Activated B cell treated with CpG ODN at 0.5 μM for 24 hours (primary cell): ENCODE measurements around the gene SEPHS1. TPM values are rescaled to one million over a fixed set of nuclear protein-coding genes. Genes with fewer than 3 reads are reported as not detected.

Source experiments
- ATAC-seq: fragments of 200-7000 bp; cut with Tn5 transposase; one replicate; pipeline ENCODE4 v1.10.0; 2021; ENCODE audit warnings: low read depth, mild to moderate bottlenecking, moderate library complexity
- CTCF ChIA-PET: fragments of 350-600 bp; sonication (Branson Sonifier 250); formaldehyde crosslinking; loops from one replicate; lab custom pipeline; 2021; ENCODE audit warnings: antibody characterized with exemption; lab: Charles Lee
- POLR2A ChIA-PET: fragments of 350-600 bp; sonication (Branson Sonifier 250); formaldehyde crosslinking; loops from one replicate; lab custom pipeline; 2021; ENCODE audit warnings: antibody characterized with exemption; lab: Charles Lee
- DNase-seq: peaks from one replicate; pipeline ENCODE4 v3.0.0; 2022
- H3K27ac Mint-ChIP-seq: one replicate; pipeline ENCODE4 v1.8.0; 2020; ENCODE audit warnings: mixed read lengths
- H3K27me3 Mint-ChIP-seq: one replicate; pipeline ENCODE4 v1.8.0; 2021; ENCODE audit warnings: mixed read lengths
- H3K36me3 Mint-ChIP-seq: one replicate; pipeline ENCODE4 v1.8.0; 2021; ENCODE audit warnings: low read depth, mixed read lengths
- H3K4me1 Mint-ChIP-seq: one replicate; pipeline ENCODE4 v1.8.0; 2021; ENCODE audit warnings: mixed read lengths
- H3K4me3 Mint-ChIP-seq: one replicate; pipeline ENCODE4 v1.8.0; 2020; ENCODE audit warnings: mild to moderate bottlenecking, mixed read lengths
- H3K9me3 Mint-ChIP-seq: one replicate; pipeline ENCODE4 v1.8.0; 2020; ENCODE audit warnings: mixed read lengths
- CTCF ChIP-seq: fragments of 200-600 bp; IDR thresholded peaks from one replicate; pipeline ENCODE4 v1.8.0; 2022; ENCODE audit warnings: antibody characterized with exemption, mild to moderate bottlenecking
- intact Hi-C: fragments of 100-400 bp; cut with micrococcal nuclease; formaldehyde crosslinking; loops from one replicate; pipeline ENCODE4 v1.15.1; 2024
- total RNA-seq: library from RNA; stranded (reverse); gene quantifications from 2 replicates; pipeline ENCODE4 v1.2.3, GENCODE V29; 2022

The SEPHS1 gene
- total RNA-seq, 1 donor from 2014 or later, result 36.7 TPM

- Mint-ChIP-seq H3K4me1 (no peaks in the 10 kb centered on the region), H3K36me3 (no peaks in the 10 kb centered on the region), H3K27ac (no peak overlapping the region), H3K27me3 (no peaks in the 10 kb centered on the region), H3K4me3 (no peak overlapping the region), H3K9me3 (no peaks in the 10 kb centered on the region)
- ChIA-PET POLR2A (no interaction called here), CTCF (no interaction called here)
- DNase-seq (no peak), ATAC-seq (no peak)
- intact Hi-C loops, result no loop called here
- TF ChIP-seq CTCF, result no peak
These were observed 17.1 kb upstream of the SEPHS1 start for GRCh38 chr10:13365243-13365642.

- DNase-seq, result no peak
- Mint-ChIP-seq H3K36me3 (no peaks in the 10 kb centered on the region), H3K27me3 (peaks cover 8% of the 10 kb centered on the region), H3K9me3 (no peaks in the 10 kb centered on the region), H3K27ac (no peak overlapping the region), H3K4me3 (no peak overlapping the region), H3K4me1 (no peaks in the 10 kb centered on the region)
- intact Hi-C loops, result loop anchor here (5.0 kb wide), 1 partner anchor 1737 kb away; the partner anchor contains the start of gene RPP38
- ChIA-PET CTCF (no interaction called here), POLR2A (interaction anchor here (0.6 kb wide), 1 partner anchor 52 kb away, joined by 3 read pairs; no protein-coding TSS in a partner anchor)
- ATAC-seq, result no peak
- TF ChIP-seq CTCF, result no peak
These were observed 12.5 kb upstream of the SEPHS1 start for GRCh38 chr10:13360587-13360986.

- H3K4me3 Mint-ChIP-seq, result no peak overlapping the region
- DNase-seq, result no peak
- ATAC-seq, result no peak
- ChIA-PET POLR2A (no interaction called here), CTCF (no interaction called here)
- peaks cover 14% of the 10 kb centered on the region for H3K4me1 Mint-ChIP-seq
- no peaks in the 10 kb centered on the region for H3K36me3 Mint-ChIP-seq
- H3K27ac Mint-ChIP-seq, result no peak overlapping the region
- TF ChIP-seq CTCF, result no peak
- H3K9me3 Mint-ChIP-seq, result no peaks in the 10 kb centered on the region
- H3K27me3 Mint-ChIP-seq, result peaks cover 17% of the 10 kb centered on the region
- intact Hi-C loops, result no loop called here
These were observed 8.3 kb upstream of the SEPHS1 start for GRCh38 chr10:13356392-13356791.

- intact Hi-C loops, result no loop called here
- Mint-ChIP-seq H3K27me3 (peaks cover 16% of the 10 kb centered on the region), H3K4me1 (peaks cover 29% of the 10 kb centered on the region), H3K9me3 (no peaks in the 10 kb centered on the region), H3K27ac (no peak overlapping the region), H3K4me3 (no peak overlapping the region), H3K36me3 (no peaks in the 10 kb centered on the region)
- ATAC-seq, result no peak
- POLR2A ChIA-PET, result interaction anchor here (6.6 kb wide), 1 partner anchor 54 kb away, joined by 68 read pairs; the partner anchor contains the start of gene PHYH
- DNase-seq, result no peak
- CTCF ChIA-PET, result no interaction called here
- TF ChIP-seq CTCF, result no peak
These were observed 6.7 kb upstream of the SEPHS1 start for GRCh38 chr10:13354783-13355182.

GRCh38 chr10:13352519-13352918 is 4.4 kb upstream of the SEPHS1 start:
- DNase-seq (peak; percentile 48), ATAC-seq (peak; percentile 69)
- Mint-ChIP-seq H3K36me3 (no peaks in the 10 kb centered on the region), H3K9me3 (no peaks in the 10 kb centered on the region), H3K27ac (peak overlapping the region; percentile 56), H3K4me1 (peaks cover 40% of the 10 kb centered on the region), H3K27me3 (peaks cover 12% of the 10 kb centered on the region), H3K4me3 (peak overlapping the region; percentile 49)
- no peak for TF ChIP-seq CTCF
- ChIA-PET POLR2A (interaction anchor here (0.5 to 6.6 kb wide), 3 partner anchors 43 to 146 kb away, joined by 4 to 68 read pairs (median 7); partner anchors contain the start of gene PHYH), CTCF (interaction anchor here (0.6 to 3.6 kb wide), 9 partner anchors 20 to 192 kb away, joined by 3 to 20 read pairs (median 5); partner anchors contain the start of genes MCM10 and PHYH)
- intact Hi-C loops, result loop anchor here (1.0 kb wide), 6 partner anchors 50 to 253 kb away; partner anchors contain the start of genes MCM10 and PRPF18
